IMR-90 (cell line): Measurements from ENCODE around the gene CDHR1. TPM values are rescaled to one million over a fixed set of nuclear protein-coding genes. Genes with fewer than 3 reads are reported as not detected.

Source experiments
- ATAC-seq: fragments of 200-7000 bp; cut with Tn5 transposase; 2 replicates; pipeline ENCODE4 v1.9.1; 2020; ENCODE audit warnings: low read depth, mild to moderate bottlenecking, moderate library complexity
- BruUV-seq: library from RNA; stranded (reverse); fragments of 400-500 nt; replicated peaks from 2 replicates; lab custom pipeline; 2021; lab: Mats Ljungman, UMichigan
- CTCF ChIA-PET: fragments of 300-600 bp; formaldehyde crosslinking; extraction: SDS; loops from one replicate; lab custom pipeline; 2021; ENCODE audit warnings: antibody characterized with exemption; lab: Yijun Ruan, JAX
- POLR2A ChIA-PET: fragments of 300-600 bp; sonication (Branson Sonifier 250); formaldehyde crosslinking; loops from one replicate; lab custom pipeline; 2022; ENCODE audit warnings: antibody characterized with exemption; ENCODE audit not compliant: unreplicated experiment; lab: Charles Lee
- DNase-seq: peaks from one replicate; pipeline ENCODE4 v3.0.0; 2013
- H2AFZ ChIP-seq: replicated peaks from 2 replicates; pipeline ENCODE3; 2013; ENCODE audit warnings: low read length, mild to moderate bottlenecking; ENCODE audit not compliant: poor library complexity
- H2AK5ac ChIP-seq: 2 replicates; pipeline ENCODE4 v1.6.1; 2013; ENCODE audit warnings: low read depth, low read length, inconsistent platforms
- H2AK9ac ChIP-seq: replicated peaks from 2 replicates; pipeline ENCODE3; 2013; ENCODE audit warnings: mild to moderate bottlenecking, low read depth, low read length, moderate library complexity; ENCODE audit not compliant: poor library complexity
- H2BK120ac ChIP-seq: 2 replicates; pipeline ENCODE4 v1.6.1; 2013; ENCODE audit warnings: low read depth, low read length, inconsistent platforms
- H2BK15ac ChIP-seq: 3 replicates; pipeline ENCODE4 v1.6.1; 2013; ENCODE audit warnings: low read depth, low read length, inconsistent platforms
- H2BK20ac ChIP-seq: 2 replicates; pipeline ENCODE4 v1.6.1; 2013; ENCODE audit warnings: low read depth, mild to moderate bottlenecking, inconsistent platforms, low read length, moderate library complexity
- H2BK5ac ChIP-seq: 2 replicates; pipeline ENCODE4 v1.6.1; 2013; ENCODE audit warnings: mild to moderate bottlenecking, low read depth, low read length, inconsistent platforms; ENCODE audit not compliant: poor library complexity, severe bottlenecking
- H3K14ac ChIP-seq: replicated peaks from 2 replicates; pipeline ENCODE4 v1.6.1; 2013; ENCODE audit warnings: low read depth, low read length, inconsistent platforms
- H3K18ac ChIP-seq: 2 replicates; pipeline ENCODE4 v1.6.1; 2013; ENCODE audit warnings: low read depth, low read length, control low read depth
- H3K23ac ChIP-seq: 2 replicates; pipeline ENCODE4 v1.6.1; 2013; ENCODE audit warnings: low read depth, low read length, inconsistent platforms
- H3K27ac ChIP-seq: 2 replicates; pipeline ENCODE4 v1.5.1; 2013; ENCODE audit warnings: mild to moderate bottlenecking, control low read depth, low read length; ENCODE audit not compliant: insufficient read depth
- H3K27me3 ChIP-seq: 2 replicates; pipeline ENCODE4 v1.6.1; 2013; ENCODE audit warnings: low read length; ENCODE audit not compliant: control insufficient read depth, insufficient read depth
- H3K36me3 ChIP-seq: 2 replicates; pipeline ENCODE4 v1.6.1; 2013; ENCODE audit warnings: low read length, mixed read lengths; ENCODE audit not compliant: control insufficient read depth, insufficient read depth
- H3K4ac ChIP-seq: 2 replicates; pipeline ENCODE4 v1.6.1; 2013; ENCODE audit warnings: low read depth, low read length, inconsistent platforms
- H3K4me1 ChIP-seq: 2 replicates; pipeline ENCODE4 v1.6.1; 2013; ENCODE audit warnings: low read length, mixed read lengths; ENCODE audit not compliant: control insufficient read depth, insufficient read depth
- H3K4me2 ChIP-seq: 2 replicates; pipeline ENCODE4 v1.6.1; 2013; ENCODE audit warnings: low read depth, mild to moderate bottlenecking, control low read depth, low read length, moderate library complexity
- H3K4me3 ChIP-seq: 2 replicates; pipeline ENCODE4 v1.5.1; 2013; ENCODE audit warnings: low read depth, mild to moderate bottlenecking, control low read depth, low read length, moderate library complexity; ENCODE audit not compliant: insufficient read depth
- H3K56ac ChIP-seq: 2 replicates; pipeline ENCODE4 v1.6.1; 2013; ENCODE audit warnings: low read length, inconsistent platforms; ENCODE audit not compliant: insufficient read depth; ENCODE audit errors: extremely low read depth
- H3K79me1 ChIP-seq, 2 experiments: 2 replicates each; pipeline ENCODE4 v1.6.1; 2013; ENCODE audit warnings: low read length in 2 of 2, inconsistent platforms in 1 of 2, low read depth in 1 of 2
- H3K9ac ChIP-seq: 2 replicates; pipeline ENCODE4 v1.6.1; 2013; ENCODE audit warnings: low read depth, low read length, control low read depth
- H3K9me1 ChIP-seq: 2 replicates; pipeline ENCODE4 v1.6.1; 2013; ENCODE audit warnings: low read length, inconsistent platforms; ENCODE audit not compliant: insufficient read depth
- H3K9me3 ChIP-seq: 2 replicates; pipeline ENCODE4 v1.6.1; 2013; ENCODE audit warnings: low read length; ENCODE audit not compliant: control insufficient read depth, insufficient read depth
- H4K20me1 ChIP-seq: 2 replicates; pipeline ENCODE4 v1.6.1; 2013; ENCODE audit warnings: low read length, inconsistent platforms; ENCODE audit not compliant: insufficient read depth
- H4K5ac ChIP-seq: 2 replicates; pipeline ENCODE4 v1.6.1; 2013; ENCODE audit warnings: mild to moderate bottlenecking, low read depth, low read length, control low read depth
- H4K8ac ChIP-seq, 2 experiments: 2 replicates each; pipeline ENCODE4 v1.6.1; 2013; ENCODE audit warnings: low read depth in 2 of 2, low read length in 2 of 2, control low read depth in 1 of 2, inconsistent platforms in 1 of 2
- H4K91ac ChIP-seq: 2 replicates; pipeline ENCODE4 v1.6.1; 2013; ENCODE audit warnings: low read depth, low read length, inconsistent platforms; ENCODE audit not compliant: insufficient read depth
- CHD1 ChIP-seq: IDR thresholded peaks from 2 replicates; pipeline ENCODE4 v1.6.1; 2012; ENCODE audit warnings: low read depth, low read length, improper control_type of control experiment
- CTCF ChIP-seq: conservative IDR thresholded peaks from 2 replicates; pipeline ENCODE4 v1.5.1; 2012; ENCODE audit warnings: mild to moderate bottlenecking, low read depth, low read length, improper control_type of control experiment
- ELK1 ChIP-seq: fragments of 150-350 bp; IDR thresholded peaks from 2 replicates; pipeline ENCODE4 v1.6.1; 2016; ENCODE audit warnings: low read depth, mild to moderate bottlenecking, low read length, moderate library complexity, borderline replicate concordance
- FOS ChIP-seq: fragments of 150-350 bp; IDR thresholded peaks from 2 replicates; pipeline ENCODE4 v1.6.1; 2016; ENCODE audit warnings: low read depth, low read length
- MAFK ChIP-seq: IDR thresholded peaks from 2 replicates; pipeline ENCODE4 v1.6.1; 2012; ENCODE audit warnings: low read depth, low read length, improper control_type of control experiment
- NFE2L2 ChIP-seq: fragments of 150-350 bp; IDR thresholded peaks from 2 replicates; pipeline ENCODE4 v1.6.1; 2016; ENCODE audit warnings: low read depth, mild to moderate bottlenecking, low read length
- USF2 ChIP-seq: fragments of 150-350 bp; IDR thresholded peaks from 2 replicates; pipeline ENCODE4 v1.6.1; 2017; ENCODE audit warnings: mild to moderate bottlenecking, antibody characterized with exemption, low read length, low read depth
- WGBS, 2 experiments: methylation state at CpG; one replicate each; pipeline versions ENCODE4 v1.1.5 to v1.1.7; 2013; ENCODE audit warnings: missing lambda C conversion rate in 2 of 2; ENCODE audit not compliant: insufficient read length in 1 of 2; ENCODE audit errors: extremely low coverage in 2 of 2; 5-methylcytosine and 5-hydroxymethylcytosine counted together
- dilution Hi-C: fragments of 300-500 bp; cut with HindIII; formaldehyde crosslinking; loops from one replicate; pipeline ENCODE4 v1.14.3; 2018; ENCODE audit warnings: low sequenced_read_pairs; ENCODE audit not compliant: unreplicated experiment
- in situ Hi-C: fragments of 300-500 bp; cut with MboI; formaldehyde crosslinking; loops from 3 replicates; pipeline ENCODE4 v1.14.3; 2019; ENCODE audit warnings: low sequenced_read_pairs, inconsistent platforms, mixed read lengths
- intact Hi-C: fragments of 100-400 bp; cut with micrococcal nuclease; formaldehyde crosslinking; loops from 2 replicates; pipeline ENCODE4 v1.10.0; 2022
- polyA plus RNA-seq, 3 experiments: library from polyadenylated mRNA; depleted of rRNA; stranded (reverse); fragments of >200 nt; gene quantifications; 2 replicates each; pipeline ENCODE4 v1.2.3, GENCODE V29; 2012; ENCODE audit warnings: low replicate concordance in 1 of 3
- total RNA-seq: library from RNA; depleted of rRNA; stranded (reverse); fragments of >200 nt; gene quantifications from 2 replicates; pipeline ENCODE4 v1.2.3, GENCODE V29; 2012

CDHR1 gene
- total and polyA plus RNA-seq, 2 of the 4 experiments (the other 2 are of a cell fraction): not detected

- H3K36me3 ChIP-seq: no peaks in the 10 kb centered on the region
- no peak overlapping the region for H3K4ac ChIP-seq
- H3K4me1 ChIP-seq: no peaks in the 10 kb centered on the region
- dilution Hi-C loops (no loop called here), in situ Hi-C loops (no loop called here), intact Hi-C loops (no loop called here)
- no peak overlapping the region for H2AK9ac ChIP-seq
- H3K9ac ChIP-seq: no peak overlapping the region
- ChIA-PET CTCF (no interaction called here), POLR2A (no interaction called here)
- no peak overlapping the region for H4K5ac ChIP-seq
- H3K79me1 ChIP-seq: no peaks in the 10 kb centered on the region
- no peak overlapping the region for H2BK20ac ChIP-seq
- TF ChIP-seq CHD1: no peak
- TF ChIP-seq MAFK: no peak
- no peak for TF ChIP-seq USF2
- no peak for TF ChIP-seq ELK1
- no peak for TF ChIP-seq FOS
- no peak for TF ChIP-seq CTCF
- no peak for TF ChIP-seq NFE2L2
- no peaks in the 10 kb centered on the region for H4K20me1 ChIP-seq
- H3K4me3 ChIP-seq: no peak overlapping the region
- no CpG with 5 or more reads among the region's 3 CpGs for WGBS, 2 experiments
- H3K9me1 ChIP-seq: no peaks in the 10 kb centered on the region
- no TSS peak for BruUV-seq
- H3K14ac ChIP-seq: no peak overlapping the region
- no peak overlapping the region for H3K27ac ChIP-seq
- no peak overlapping the region for H3K4me2 ChIP-seq
- no peak overlapping the region for H2AK5ac ChIP-seq
- no peak overlapping the region for H3K18ac ChIP-seq
- H3K23ac ChIP-seq: no peak overlapping the region
- H4K8ac ChIP-seq: no peak overlapping the region
- no peaks in the 10 kb centered on the region for H3K9me3 ChIP-seq
- H4K91ac ChIP-seq: no peak overlapping the region
- H3K56ac ChIP-seq: no peak overlapping the region
- H2BK120ac ChIP-seq: no peak overlapping the region
- H2BK5ac ChIP-seq: no peak overlapping the region
- H3K27me3 ChIP-seq: peaks cover 8% of the 10 kb centered on the region
- H2BK15ac ChIP-seq: no peak overlapping the region
- peak; percentile 83 for ATAC-seq
- peak; percentile 30 for DNase-seq
- no peak overlapping the region for H2AFZ ChIP-seq
Observed at GRCh38 chr10:84238909-84239308, 44.6 kb downstream of the CDHR1 start.
